ENCODE data around the gene APIP.

- no peak for TF ChIP-seq POLR2A (IDR thresholded peaks at IDR 0.05)
- no peak for TF ChIP-seq CTCF (IDR thresholded peaks at IDR 0.05)
These were observed 61.0 kb downstream of the APIP start for GRCh38 chr11:34855021-34855753.

All from Peyer's patch (tissue), 4 donors.